Measurements from ENCODE around the gene PHACTR4.

GRCh38 chr1:28540651-28541050 lies 171.1 kb downstream of the PHACTR4 start:
- TF ChIP-seq CTCF (IDR thresholded peaks at IDR 0.05) (no peak), POLR2A (IDR thresholded peaks at IDR 0.05) (no peak)

All from adrenal gland (tissue), 5 donors.